GM06990 (cell line): ENCODE data around the gene CHAF1B.

Experiments
- DNase-seq: peaks from one replicate; pipeline ENCODE4 v3.0.0-alpha.2; 2011; ENCODE audit not compliant: insufficient read length; ENCODE audit errors: extremely low read depth
- H3K27me3 ChIP-seq: replicated peaks from 2 replicates; pipeline ENCODE4 v1.6.0; 2011; ENCODE audit warnings: low read length; ENCODE audit not compliant: control insufficient read depth, insufficient read depth
- H3K36me3 ChIP-seq: 2 replicates; pipeline ENCODE4 v1.5.1; 2011; ENCODE audit warnings: low read length; ENCODE audit not compliant: control insufficient read depth, insufficient read depth
- H3K4me3 ChIP-seq: replicated peaks from 2 replicates; pipeline ENCODE4 v1.5.1; 2011; ENCODE audit warnings: low read depth, mild to moderate bottlenecking, control low read depth, low read length
- CTCF ChIP-seq: IDR thresholded peaks from 2 replicates; pipeline ENCODE4 v1.5.1; 2011; ENCODE audit warnings: low read length, control low read depth, mild to moderate bottlenecking, inconsistent platforms; ENCODE audit not compliant: insufficient read depth, poor library complexity, severe bottlenecking

CHAF1B gene

GRCh38 chr21:36436829-36437744 is 51.9 kb downstream of the CHAF1B start:
- Histone ChIP-seq H3K36me3 (no peaks in the 10 kb centered on the region), H3K4me3 (no peak overlapping the region), H3K27me3 (no peaks in the 10 kb centered on the region)
- no peak for DNase-seq
- TF ChIP-seq CTCF, result no peak

- TF ChIP-seq CTCF, result no peak
- H3K36me3 ChIP-seq, result no peaks in the 10 kb centered on the region
- no peak overlapping the region for H3K4me3 ChIP-seq
- H3K27me3 ChIP-seq, result no peaks in the 10 kb centered on the region
- DNase-seq, result no peak
These were observed 52.5 kb downstream of the CHAF1B start for GRCh38 chr21:36437745-36438128.

GRCh38 chr21:36441715-36442114 is 56.5 kb downstream of the CHAF1B start:
- Histone ChIP-seq H3K27me3 (no peaks in the 10 kb centered on the region), H3K4me3 (no peak overlapping the region), H3K36me3 (no peaks in the 10 kb centered on the region)
- no peak for TF ChIP-seq CTCF
- no peak for DNase-seq

GRCh38 chr21:36446301-36446700 is 61.1 kb downstream of the CHAF1B start:
- Histone ChIP-seq H3K36me3 (no peaks in the 10 kb centered on the region), H3K27me3 (no peaks in the 10 kb centered on the region), H3K4me3 (no peak overlapping the region)
- DNase-seq, result no peak
- no peak for TF ChIP-seq CTCF

GRCh38 chr21:36450511-36450910 is 65.3 kb downstream of the CHAF1B start:
- Histone ChIP-seq H3K36me3 (no peaks in the 10 kb centered on the region), H3K4me3 (no peak overlapping the region), H3K27me3 (no peaks in the 10 kb centered on the region)
- TF ChIP-seq CTCF, result no peak
- DNase-seq, result no peak
